ENCODE results near the gene OR5D14. TPM values are rescaled to one million over a fixed set of nuclear protein-coding genes. Genes with fewer than 3 reads are reported as not detected.

OR5D14 gene
- total RNA-seq: not detected

- Mint-ChIP-seq H3K4me1 (ENCODE audit: low read depth in 2 of 2) (no peaks in the 10 kb centered on the region), H3K36me3 (peaks cover 17% of the 10 kb centered on the region), H3K27ac (no peak within 1 kb of the TSS), H3K4me3 (no peak within 1 kb of the TSS), H3K9me3 (peaks cover 26% of the 10 kb centered on the region), H3K27me3 (no peaks in the 10 kb centered on the region)
- DNase-seq (ENCODE audit: low spot score) (no peak), ATAC-seq (no peak)
These were observed at the start of gene OR5D14 for GRCh38 chr11:55795256-55795655. Gene OR5D14, plus strand, starts transcription at chr11:55795556. Its CDS starts 0 bp downstream, at chr11:55795556.

GRCh38 chr11:55773138-55773537, 22.2 kb upstream of the OR5D14 start, which contains the start of gene OR5D13:
Gene OR5D13, plus strand, starts transcription at chr11:55773438. Its CDS starts 0 bp downstream, at chr11:55773438.
- ATAC-seq: no peak
- H3K9me3 Mint-ChIP-seq: peaks cover 21% of the 10 kb centered on the region
- no peaks in the 10 kb centered on the region for H3K27me3 Mint-ChIP-seq
- DNase-seq (ENCODE audit: low spot score): no peak
- no peaks in the 10 kb centered on the region for H3K4me1 Mint-ChIP-seq (ENCODE audit: low read depth in 2 of 2)
- peaks cover 11% of the 10 kb centered on the region for H3K36me3 Mint-ChIP-seq
- H3K4me3 Mint-ChIP-seq: no peak within 1 kb of the TSS
- no peak within 1 kb of the TSS for H3K27ac Mint-ChIP-seq

- H3K9me3 Mint-ChIP-seq: peaks cover 20% of the 10 kb centered on the region
- ATAC-seq (no peak), DNase-seq (ENCODE audit: low spot score) (no peak)
- no peaks in the 10 kb centered on the region for H3K27me3 Mint-ChIP-seq
- no peaks in the 10 kb centered on the region for H3K4me1 Mint-ChIP-seq (ENCODE audit: low read depth in 2 of 2)
- no peak overlapping the region for H3K4me3 Mint-ChIP-seq
- no peak overlapping the region for H3K27ac Mint-ChIP-seq
- peaks cover 13% of the 10 kb centered on the region for H3K36me3 Mint-ChIP-seq
These were observed 3.8 kb upstream of the OR5D14 start for GRCh38 chr11:55791606-55792005.

- H3K27me3 Mint-ChIP-seq: no peaks in the 10 kb centered on the region
- peaks cover 7% of the 10 kb centered on the region for H3K36me3 Mint-ChIP-seq
These were observed 2.0 kb upstream of the OR5D14 start for GRCh38 chr11:55793321-55793720.

GRCh38 chr11:55806248-55806647, 10.9 kb downstream of the OR5D14 start:
- DNase-seq (ENCODE audit: low spot score) (no peak), ATAC-seq (no peak)
- H3K4me1 Mint-ChIP-seq (ENCODE audit: low read depth in 2 of 2): no peaks in the 10 kb centered on the region
- peaks cover 20% of the 10 kb centered on the region for H3K9me3 Mint-ChIP-seq
- H3K36me3 Mint-ChIP-seq: peaks cover 8% of the 10 kb centered on the region
- H3K27ac Mint-ChIP-seq: no peak overlapping the region
- H3K27me3 Mint-ChIP-seq: no peaks in the 10 kb centered on the region
- no peak overlapping the region for H3K4me3 Mint-ChIP-seq

More at GRCh38 chr11:55793321-55793720, 2.0 kb upstream of the OR5D14 start:
- no peak for ATAC-seq
- H3K4me1 Mint-ChIP-seq (ENCODE audit: low read depth in 2 of 2): no peaks in the 10 kb centered on the region
- peaks cover 15% of the 10 kb centered on the region for H3K9me3 Mint-ChIP-seq
- no peak for DNase-seq (ENCODE audit: low spot score)
- H3K4me3 Mint-ChIP-seq: no peak overlapping the region
- H3K27ac Mint-ChIP-seq: no peak overlapping the region

GRCh38 chr11:55811067-55811466, 15.7 kb downstream of the OR5D14 start, which contains the start of gene OR5L1:
Gene OR5L1, plus strand, starts transcription at chr11:55811367. Its CDS starts 100 bp downstream, at chr11:55811467.
- DNase-seq (ENCODE audit: low spot score) (no peak), ATAC-seq (no peak)
- Mint-ChIP-seq H3K27ac (no peak within 1 kb of the TSS), H3K36me3 (peaks cover 11% of the 10 kb centered on the region), H3K4me3 (no peak within 1 kb of the TSS), H3K27me3 (no peaks in the 10 kb centered on the region), H3K4me1 (ENCODE audit: low read depth in 2 of 2) (no peaks in the 10 kb centered on the region), H3K9me3 (peaks cover 18% of the 10 kb centered on the region)

- peaks cover 31% of the 10 kb centered on the region for H3K9me3 Mint-ChIP-seq
- no peak for ATAC-seq
These were observed 24.0 kb downstream of the OR5D14 start, which contains the start of gene OR5D18 for GRCh38 chr11:55819330-55819729. Gene OR5D18, plus strand, starts transcription at chr11:55819630. Its CDS starts 0 bp downstream, at chr11:55819630.

GRCh38 chr11:55826919-55827318, 31.6 kb downstream of the OR5D14 start, which contains the start of gene OR5L2:
Gene OR5L2, plus strand, starts transcription at chr11:55827219. Its CDS starts 0 bp downstream, at chr11:55827219.
- ATAC-seq (no peak), DNase-seq (ENCODE audit: low spot score) (no peak)
- H3K9me3 Mint-ChIP-seq: peaks cover 11% of the 10 kb centered on the region
- no peak within 1 kb of the TSS for H3K27ac Mint-ChIP-seq
- no peak within 1 kb of the TSS for H3K4me3 Mint-ChIP-seq
- H3K36me3 Mint-ChIP-seq: no peaks in the 10 kb centered on the region
- no peaks in the 10 kb centered on the region for H3K4me1 Mint-ChIP-seq (ENCODE audit: low read depth in 2 of 2)
- no peaks in the 10 kb centered on the region for H3K27me3 Mint-ChIP-seq

More at GRCh38 chr11:55819330-55819729, 24.0 kb downstream of the OR5D14 start, which contains the start of gene OR5D18:
- Mint-ChIP-seq H3K36me3 (peaks cover 18% of the 10 kb centered on the region), H3K4me3 (no peak within 1 kb of the TSS), H3K4me1 (ENCODE audit: low read depth in 2 of 2) (no peaks in the 10 kb centered on the region), H3K27me3 (no peaks in the 10 kb centered on the region), H3K27ac (no peak within 1 kb of the TSS)
- no peak for DNase-seq (ENCODE audit: low spot score)

GRCh38 chr11:55838452-55838851, 43.1 kb downstream of the OR5D14 start, which contains the start of gene OR5D16:
Gene OR5D16, plus strand, starts transcription at chr11:55838752. Its CDS starts 0 bp downstream, at chr11:55838752.
- H3K4me1 Mint-ChIP-seq (ENCODE audit: low read depth in 2 of 2): no peaks in the 10 kb centered on the region
- H3K27ac Mint-ChIP-seq: no peak within 1 kb of the TSS
- no peak within 1 kb of the TSS for H3K4me3 Mint-ChIP-seq
- peaks cover 8% of the 10 kb centered on the region for H3K9me3 Mint-ChIP-seq
- H3K27me3 Mint-ChIP-seq: no peaks in the 10 kb centered on the region
- no peaks in the 10 kb centered on the region for H3K36me3 Mint-ChIP-seq
- no peak for DNase-seq (ENCODE audit: low spot score)
- ATAC-seq: no peak

Other genes with a start within 250 kb of the OR5D14 start
- not detected for gene OR4C15, start 241.1 kb upstream of the OR5D14 start, total RNA-seq
- not detected for gene OR4C16, start 223.4 kb upstream of the OR5D14 start, total RNA-seq
- gene OR4C11, start 187.9 kb upstream of the OR5D14 start, total RNA-seq: not detected
- not detected for gene OR4P4, start 160.4 kb upstream of the OR5D14 start, total RNA-seq
- gene OR4S2, start 147.2 kb upstream of the OR5D14 start, total RNA-seq: not detected
- not detected for gene OR4C6, start 133.4 kb upstream of the OR5D14 start, total RNA-seq
- not detected for gene OR5D13, start 22.1 kb upstream of the OR5D14 start, total RNA-seq
- not detected for gene OR5L1, start 15.8 kb downstream of the OR5D14 start, total RNA-seq
- not detected for gene OR5D18, start 24.1 kb downstream of the OR5D14 start, total RNA-seq
- gene OR5L2, start 31.7 kb downstream of the OR5D14 start, total RNA-seq: not detected
- not detected for gene OR5D16, start 43.2 kb downstream of the OR5D14 start, total RNA-seq
- 1 to 10 TPM in 1 of 2 donors, not detected in 1; 2.2 TPM for gene TRIM51, start 87.7 kb downstream of the OR5D14 start, total RNA-seq
- gene OR5W2, start 119.0 kb downstream of the OR5D14 start, total RNA-seq: not detected
- not detected for gene OR5I1, start 140.8 kb downstream of the OR5D14 start, total RNA-seq
- gene OR10AG1, start 174.4 kb downstream of the OR5D14 start, total RNA-seq: not detected
- gene OR5F1, start 199.1 kb downstream of the OR5D14 start, total RNA-seq: not detected
- gene OR5AS1, start 232.1 kb downstream of the OR5D14 start, total RNA-seq: not detected